Prostate gland (tissue), 2 donors: ENCODE measurements around the gene KRT6B.

ENCODE experiments used
- CTCF ChIP-seq, 4 experiments: fragments of 200-600 bp in 2 of 4; fragments of 450-650 bp in 2 of 4; sonication (generic) in 2 of 4; IDR thresholded peaks; 1 replicate in 3 of 4; 2 replicates in 1 of 4; pipeline ENCODE4 v1.5.1; 2016 to 2019; ENCODE audit warnings: antibody characterized with exemption in 4 of 4, mild to moderate bottlenecking in 2 of 4, moderate library complexity in 2 of 4
- POLR2A ChIP-seq: fragments of 450-650 bp; IDR thresholded peaks from one replicate; pipeline ENCODE4 v1.6.1; 2016; ENCODE audit warnings: antibody characterized with exemption, mild to moderate bottlenecking

GRCh38 chr12:52399756-52400155 is 52.2 kb downstream of the KRT6B start:
- TF ChIP-seq CTCF (IDR thresholded peaks at IDR 0.05) = no peak
- no peak for TF ChIP-seq POLR2A
